ENCODE data around the gene UTRN. TPM values are rescaled to one million over a fixed set of nuclear protein-coding genes. Genes with fewer than 3 reads are reported as not detected.

UTRN gene
- total RNA-seq, 1 experiment from 2014 or later, result 216 TPM

DNA sequence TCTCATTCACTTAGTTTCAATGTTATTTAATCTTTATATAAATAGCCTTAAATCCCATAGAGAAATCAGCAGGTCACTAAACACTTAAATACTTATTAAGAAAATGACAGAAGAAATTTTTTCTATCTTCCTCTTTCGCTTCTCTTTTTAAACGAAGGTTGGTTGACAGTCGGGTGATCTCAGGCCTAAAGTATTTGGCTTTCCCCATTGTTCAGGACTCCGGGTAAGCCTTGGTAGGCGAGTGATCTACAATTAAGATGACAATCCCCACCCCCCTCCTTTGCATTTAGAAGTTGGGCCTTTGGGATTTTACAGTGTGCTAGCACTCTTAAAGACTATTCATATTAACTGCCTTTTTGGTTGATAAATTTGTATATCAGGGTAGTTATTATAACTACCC lies 19.7 kb upstream of the UTRN start:
- Mint-ChIP-seq H3K27me3 (ENCODE audit: insufficient read depth, unreplicated experiment) (no peaks in the 10 kb centered on the region), H3K36me3 (ENCODE audit: insufficient read depth, unreplicated experiment) (peaks cover 11% of the 10 kb centered on the region), H3K27ac (ENCODE audit: unreplicated experiment) (peak overlapping the region; percentile 97), H3K4me3 (ENCODE audit: unreplicated experiment) (peak overlapping the region; percentile 68), H3K4me1 (ENCODE audit: low read depth, unreplicated experiment) (peaks cover 22% of the 10 kb centered on the region), H3K9me3 (ENCODE audit: unreplicated experiment) (no peaks in the 10 kb centered on the region)
- H3K9me3 ChIP-seq, result no peaks in the 10 kb centered on the region
- peaks cover 59% of the 10 kb centered on the region for H3K4me1 ChIP-seq
- no peaks in the 10 kb centered on the region for H3K27me3 ChIP-seq (replicated peaks; ENCODE audit: control insufficient read depth, insufficient read depth, low read length)
- TF ChIP-seq, protein P1, sequence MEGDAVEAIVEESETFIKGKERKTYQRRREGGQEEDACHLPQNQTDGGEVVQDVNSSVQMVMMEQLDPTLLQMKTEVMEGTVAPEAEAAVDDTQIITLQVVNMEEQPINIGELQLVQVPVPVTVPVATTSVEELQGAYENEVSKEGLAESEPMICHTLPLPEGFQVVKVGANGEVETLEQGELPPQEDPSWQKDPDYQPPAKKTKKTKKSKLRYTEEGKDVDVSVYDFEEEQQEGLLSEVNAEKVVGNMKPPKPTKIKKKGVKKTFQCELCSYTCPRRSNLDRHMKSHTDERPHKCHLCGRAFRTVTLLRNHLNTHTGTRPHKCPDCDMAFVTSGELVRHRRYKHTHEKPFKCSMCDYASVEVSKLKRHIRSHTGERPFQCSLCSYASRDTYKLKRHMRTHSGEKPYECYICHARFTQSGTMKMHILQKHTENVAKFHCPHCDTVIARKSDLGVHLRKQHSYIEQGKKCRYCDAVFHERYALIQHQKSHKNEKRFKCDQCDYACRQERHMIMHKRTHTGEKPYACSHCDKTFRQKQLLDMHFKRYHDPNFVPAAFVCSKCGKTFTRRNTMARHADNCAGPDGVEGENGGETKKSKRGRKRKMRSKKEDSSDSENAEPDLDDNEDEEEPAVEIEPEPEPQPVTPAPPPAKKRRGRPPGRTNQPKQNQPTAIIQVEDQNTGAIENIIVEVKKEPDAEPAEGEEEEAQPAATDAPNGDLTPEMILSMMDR (IDR thresholded peaks at IDR 0.05; ENCODE audit: insufficient read depth in 1 of 2, low read depth in 1 of 2, low read length in 1 of 2, severe bottlenecking in 1 of 2, unreplicated experiment in 1 of 2), result no peak
- no peak overlapping the region; the same call in 1 of the 2 replicates for H3K4me3 ChIP-seq (ENCODE audit: low read depth, low read length)
- intact Hi-C loops (cut with micrococcal nuclease; ENCODE audit: unreplicated experiment), result loop anchor here (1.0 kb wide), 1 partner anchor 35 kb away; no protein-coding TSS in a partner anchor
- H3K36me3 ChIP-seq (ENCODE audit: control insufficient read depth, insufficient read depth, low read length), result no peaks in the 10 kb centered on the region
- BruUV-seq (replicated peaks), result no TSS peak
- peak; percentile 61 to 73 for DNase-seq
- POLR2A ChIA-PET, result interaction anchor here (0.7 to 2.2 kb wide), 3 partner anchors 13 to 21 kb away, joined by 3 to 8 read pairs (median 5); no protein-coding TSS in a partner anchor
- CTCF ChIA-PET, result interaction anchor here (0.7 to 2.1 kb wide), 3 partner anchors 18 to 49 kb away, joined by 3 to 15 read pairs (median 3); no protein-coding TSS in a partner anchor

DNA sequence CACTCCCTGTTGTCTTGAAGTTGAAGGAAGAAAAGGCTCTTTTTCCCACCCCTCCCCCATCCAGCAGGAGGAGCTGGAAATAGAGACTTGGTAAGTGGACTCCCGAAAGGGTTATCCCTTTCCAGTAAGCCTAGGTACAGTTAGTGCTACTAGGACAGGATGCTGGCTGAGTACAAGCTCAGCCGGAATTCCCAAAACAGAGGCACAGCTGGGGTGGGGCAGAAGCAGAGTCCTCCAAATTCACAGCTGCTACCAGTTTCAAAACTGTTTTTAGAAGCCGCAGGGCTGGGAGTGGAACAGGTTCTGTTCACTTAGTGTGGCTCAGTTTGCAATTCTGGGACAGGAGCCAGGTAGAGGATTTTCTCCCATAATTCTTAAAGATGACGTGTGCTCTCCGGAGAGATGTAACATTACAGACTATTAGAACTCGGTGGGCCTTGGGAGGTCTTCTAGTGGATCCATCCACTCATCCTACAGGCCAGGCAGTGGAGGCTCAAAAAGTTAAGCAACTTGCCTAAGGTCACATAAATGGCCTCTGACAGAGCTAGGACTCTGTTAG lies 19.0 kb upstream of the UTRN start:
- no TSS peak for BruUV-seq (replicated peaks)

DNA sequence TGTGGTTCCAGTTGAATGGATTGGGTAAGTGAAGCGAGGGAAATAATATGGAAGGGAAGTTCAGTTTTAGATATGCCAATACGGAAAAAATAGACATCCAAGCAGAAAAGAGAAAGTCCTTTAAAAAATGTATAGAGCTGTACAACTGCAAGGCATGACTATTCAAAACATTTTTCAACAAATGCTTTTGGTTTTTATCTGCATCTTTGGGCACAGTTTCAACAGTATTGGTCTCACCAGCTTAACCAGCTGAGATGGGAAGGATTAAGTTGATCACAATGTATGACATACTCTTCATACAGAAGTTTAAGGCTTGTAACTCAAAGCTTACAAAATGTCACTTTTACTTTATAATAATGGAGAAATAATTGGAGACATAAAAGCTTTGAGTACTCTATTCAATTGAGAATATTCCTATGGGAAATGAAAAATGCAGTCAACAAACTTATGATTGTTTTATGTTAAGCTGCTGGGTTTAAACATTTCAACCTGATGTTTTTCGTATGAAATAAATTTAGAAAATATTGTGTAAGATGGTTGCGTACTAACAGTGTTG lies 16.3 kb upstream of the UTRN start:
- Histone ChIP-seq H3K4me1 (peaks cover 25% of the 10 kb centered on the region), H3K36me3 (ENCODE audit: control insufficient read depth, insufficient read depth, low read length) (no peaks in the 10 kb centered on the region), H3K27me3 (replicated peaks; ENCODE audit: control insufficient read depth, insufficient read depth, low read length) (no peaks in the 10 kb centered on the region), H3K9me3 (peaks cover 5% of the 10 kb centered on the region; the same call in 1 of the 2 replicates), H3K4me3 (ENCODE audit: low read depth, low read length) (no peak overlapping the region)
- intact Hi-C loops (cut with micrococcal nuclease; ENCODE audit: unreplicated experiment), result no loop called here
- no peak for DNase-seq
- H3K4me1 Mint-ChIP-seq (ENCODE audit: low read depth, unreplicated experiment), result peaks cover 11% of the 10 kb centered on the region
- ChIA-PET POLR2A (interaction anchor here (0.6 kb wide), 1 partner anchor 10 kb away, joined by 3 read pairs; no protein-coding TSS in a partner anchor), CTCF (no interaction called here)
- peaks cover 11% of the 10 kb centered on the region for H3K36me3 Mint-ChIP-seq (ENCODE audit: insufficient read depth, unreplicated experiment)
- no peak overlapping the region for H3K4me3 Mint-ChIP-seq (ENCODE audit: unreplicated experiment)
- no TSS peak for BruUV-seq (replicated peaks)
- H3K27ac Mint-ChIP-seq (ENCODE audit: unreplicated experiment), result no peak overlapping the region
- TF ChIP-seq, protein P1 (IDR thresholded peaks at IDR 0.05; ENCODE audit: insufficient read depth in 1 of 2, low read depth in 1 of 2, low read length in 1 of 2, severe bottlenecking in 1 of 2, unreplicated experiment in 1 of 2), result no peak
- no peaks in the 10 kb centered on the region for H3K9me3 Mint-ChIP-seq (ENCODE audit: unreplicated experiment)
- no peaks in the 10 kb centered on the region for H3K27me3 Mint-ChIP-seq (ENCODE audit: insufficient read depth, unreplicated experiment)

More for the DNA sequence above, 19.0 kb upstream of the UTRN start:
- H3K27ac Mint-ChIP-seq (ENCODE audit: unreplicated experiment), result peak overlapping the region; percentile 97
- peak overlapping the region; percentile 68 for H3K4me3 Mint-ChIP-seq (ENCODE audit: unreplicated experiment)
- CTCF ChIA-PET, result interaction anchor here (2.1 kb wide), 1 partner anchor 18 kb away, joined by 15 read pairs; no protein-coding TSS in a partner anchor
- no peaks in the 10 kb centered on the region for H3K27me3 Mint-ChIP-seq (ENCODE audit: insufficient read depth, unreplicated experiment)
- H3K4me1 ChIP-seq, result peaks cover 52% of the 10 kb centered on the region
- peaks cover 11% of the 10 kb centered on the region for H3K36me3 Mint-ChIP-seq (ENCODE audit: insufficient read depth, unreplicated experiment)
- H3K36me3 ChIP-seq (ENCODE audit: control insufficient read depth, insufficient read depth, low read length), result no peaks in the 10 kb centered on the region
- TF ChIP-seq, protein P1 (IDR thresholded peaks at IDR 0.05; ENCODE audit: insufficient read depth in 1 of 2, low read depth in 1 of 2, low read length in 1 of 2, severe bottlenecking in 1 of 2, unreplicated experiment in 1 of 2), result no peak
- H3K9me3 Mint-ChIP-seq (ENCODE audit: unreplicated experiment), result no peaks in the 10 kb centered on the region
- H3K4me1 Mint-ChIP-seq (ENCODE audit: low read depth, unreplicated experiment), result peaks cover 18% of the 10 kb centered on the region
- H3K9me3 ChIP-seq, result no peaks in the 10 kb centered on the region; the same call in 1 of the 2 replicates
- POLR2A ChIA-PET, result interaction anchor here (0.7 to 2.2 kb wide), 2 partner anchors 14 to 18 kb away, joined by 3 to 8 read pairs; no protein-coding TSS in a partner anchor
- intact Hi-C loops (cut with micrococcal nuclease; ENCODE audit: unreplicated experiment), result no loop called here
- no peak overlapping the region for H3K4me3 ChIP-seq (ENCODE audit: low read depth, low read length)
- DNase-seq, result peak; percentile 54 to 57
- no peaks in the 10 kb centered on the region for H3K27me3 ChIP-seq (replicated peaks; ENCODE audit: control insufficient read depth, insufficient read depth, low read length)
